ENCODE results near the gene CLDN6.
A peak's percentile ranks its signal among the peaks of the same experiment; 100 is the strongest.

The CLDN6 gene

GRCh38 chr16:3013491-3013951, 4.5 kb downstream of the CLDN6 start:
- no peak for DNase-seq (ENCODE audit: low spot score)

GRCh38 chr16:3012828-3013420, 5.1 kb downstream of the CLDN6 start, which contains the start of gene CLDN9:
CLDN9 (plus strand) TSS chr16:3012923; CDS start chr16:3013363, 440 bp downstream.
- no peak for DNase-seq (ENCODE audit: low spot score)

- no peak for DNase-seq (ENCODE audit: low spot score)
These were observed 5.7 kb downstream of the CLDN6 start for GRCh38 chr16:3012246-3012645.

- no peak for DNase-seq (ENCODE audit: low spot score)
These were observed 7.5 kb downstream of the CLDN6 start for GRCh38 chr16:3010510-3010909.

- DNase-seq (ENCODE audit: low spot score): no peak
These were observed 8.2 kb downstream of the CLDN6 start for GRCh38 chr16:3009568-3010390.

DNA sequence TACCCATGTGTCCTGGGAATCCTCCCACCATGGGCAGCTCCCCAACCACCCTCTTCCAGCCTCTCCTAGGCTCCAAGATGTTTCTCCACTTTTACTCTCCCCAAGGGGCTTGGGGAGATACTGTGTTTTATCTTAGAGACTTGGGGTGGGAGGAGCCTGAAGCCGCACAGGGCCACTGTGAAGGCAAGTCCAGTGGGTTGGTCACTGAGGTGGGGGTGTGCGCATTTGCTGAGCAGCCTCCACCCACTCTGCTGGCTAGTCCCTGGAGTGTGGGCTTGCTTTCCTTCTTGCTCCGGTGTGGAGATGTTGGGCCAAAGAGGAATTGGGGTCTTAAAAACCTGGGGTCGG, 9.3 kb downstream of the CLDN6 start:
- DNase-seq (ENCODE audit: low spot score): no peak

GRCh38 chr16:3007957-3008689, 9.9 kb downstream of the CLDN6 start:
- DNase-seq (ENCODE audit: low spot score): no peak

GRCh38 chr16:3007059-3007956, 10.7 kb downstream of the CLDN6 start:
- DNase-seq (ENCODE audit: low spot score): no peak

GRCh38 chr16:3004781-3005284, 13.2 kb downstream of the CLDN6 start:
- no peak for DNase-seq (ENCODE audit: low spot score)

GRCh38 chr16:3004319-3004718, 13.7 kb downstream of the CLDN6 start:
- no peak for DNase-seq (ENCODE audit: low spot score)

DNA sequence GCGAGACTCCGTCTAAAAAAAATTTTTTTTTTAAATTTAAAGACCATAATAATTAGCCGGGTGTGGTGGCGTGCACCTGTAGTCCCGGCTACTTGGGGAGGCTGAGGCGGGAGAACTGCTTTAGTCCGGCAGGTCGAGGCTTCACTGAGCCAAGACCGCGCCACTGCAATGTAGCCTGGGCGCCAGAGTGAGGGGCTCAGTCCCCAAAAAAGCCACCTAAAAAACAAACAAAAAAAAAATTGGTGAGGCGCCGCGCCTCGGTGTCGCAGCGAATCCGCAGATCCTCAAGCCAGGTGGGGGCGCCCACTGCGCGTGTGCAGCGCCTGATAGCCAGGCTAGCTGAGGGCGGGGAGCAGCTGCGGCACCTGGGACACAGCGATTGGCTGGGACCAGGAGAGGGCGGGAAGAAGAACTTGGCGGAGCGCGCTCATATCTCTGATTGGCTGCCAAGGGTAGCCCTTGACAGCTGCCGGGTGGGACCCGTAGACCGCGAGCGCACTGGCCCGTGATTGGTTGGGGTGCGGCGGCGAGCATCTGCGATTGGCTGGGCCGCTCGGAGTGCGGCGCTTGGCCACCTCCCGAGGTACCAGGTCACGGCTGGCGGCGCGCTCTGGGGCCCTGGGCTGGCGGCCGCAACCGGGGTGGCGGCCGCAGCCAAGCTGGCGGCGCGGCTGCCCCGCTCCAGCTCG, 14.3 kb downstream of the CLDN6 start:
- DNase-seq (ENCODE audit: low spot score): peak; percentile 95

GRCh38 chr16:3001316-3001715, 16.7 kb downstream of the CLDN6 start:
- no peak for DNase-seq (ENCODE audit: low spot score)

- DNase-seq (ENCODE audit: low spot score): no peak
These were observed 17.4 kb downstream of the CLDN6 start for GRCh38 chr16:3000540-3000939.

DNA sequence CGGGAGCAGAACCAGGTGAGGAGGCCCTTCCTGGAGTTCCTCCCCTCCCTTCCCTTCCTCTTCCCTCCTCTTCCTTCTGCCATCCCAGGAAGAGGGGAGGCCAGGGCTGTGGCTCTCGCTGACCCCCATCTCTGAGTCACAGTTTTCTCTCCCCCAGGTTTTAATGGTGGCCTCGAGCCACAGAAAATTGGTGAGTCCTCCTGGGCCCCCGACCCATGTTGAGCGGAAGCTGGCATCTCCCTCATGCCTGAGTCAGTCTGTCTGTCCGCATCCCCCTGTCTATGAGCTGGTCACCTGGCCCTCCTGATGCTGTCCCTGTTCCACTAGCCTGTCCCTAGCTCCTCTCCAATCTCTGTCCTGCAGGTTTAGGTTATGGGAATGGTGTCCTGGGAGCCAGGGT, 18.1 kb downstream of the CLDN6 start:
- DNase-seq (ENCODE audit: low spot score): no peak

- DNase-seq (ENCODE audit: low spot score): no peak
These were observed 21.7 kb downstream of the CLDN6 start for GRCh38 chr16:2996298-2996697.

GRCh38 chr16:2992383-2993081, 25.5 kb downstream of the CLDN6 start:
- no peak for DNase-seq (ENCODE audit: low spot score)

- DNase-seq (ENCODE audit: low spot score): no peak
These were observed 26.3 kb downstream of the CLDN6 start for GRCh38 chr16:2991566-2992261.

- no peak for DNase-seq (ENCODE audit: low spot score)
These were observed 27.1 kb downstream of the CLDN6 start for GRCh38 chr16:2990891-2991290.

GRCh38 chr16:2988590-2989099, 29.3 kb downstream of the CLDN6 start:
- no peak for DNase-seq (ENCODE audit: low spot score)

- DNase-seq (ENCODE audit: low spot score): no peak
These were observed 30.1 kb downstream of the CLDN6 start for GRCh38 chr16:2987833-2988232.

Measured in COLO829 (cell line).